ENCODE results near the gene ST6GALNAC6.
"Not testable (repeated sequence)": the region's sequence is repeated elsewhere in the genome, so short reads cannot be mapped to it uniquely, and the experiment has no call there.

Gene ST6GALNAC6

GRCh38 chr9:127873223-127873691 lies 26.1 kb downstream of the ST6GALNAC6 start:
- no peak for DNase-seq (ENCODE audit: low read depth)

- DNase-seq (ENCODE audit: low read depth), result no peak
Measured at GRCh38 chr9:127872369-127873222, 26.8 kb downstream of the ST6GALNAC6 start.

- no peak for DNase-seq (ENCODE audit: low read depth)
Measured at GRCh38 chr9:127871531-127871930, 27.9 kb downstream of the ST6GALNAC6 start.

- DNase-seq (ENCODE audit: low read depth), result no peak
Measured at GRCh38 chr9:127870887-127871286, 28.5 kb downstream of the ST6GALNAC6 start.

- not testable (repeated sequence) for DNase-seq (ENCODE audit: low read depth)
Measured at GRCh38 chr9:127870153-127870491, 29.3 kb downstream of the ST6GALNAC6 start.

GRCh38 chr9:127869310-127870152 lies 29.9 kb downstream of the ST6GALNAC6 start:
- DNase-seq (ENCODE audit: low read depth), result peak; percentile 73

- DNase-seq (ENCODE audit: low read depth), result no peak
Measured at GRCh38 chr9:127868278-127868902, 31.0 kb downstream of the ST6GALNAC6 start.

GRCh38 chr9:127867356-127868277 lies 31.8 kb downstream of the ST6GALNAC6 start:
- DNase-seq (ENCODE audit: low read depth), result no peak

GRCh38 chr9:127866535-127866934 lies 32.9 kb downstream of the ST6GALNAC6 start:
- no peak for DNase-seq (ENCODE audit: low read depth)

- no peak for DNase-seq (ENCODE audit: low read depth)
Measured at GRCh38 chr9:127865645-127866464, 33.5 kb downstream of the ST6GALNAC6 start.

- DNase-seq (ENCODE audit: low read depth), result no peak
Measured at GRCh38 chr9:127863191-127863621, 36.2 kb downstream of the ST6GALNAC6 start.

GRCh38 chr9:127862075-127863011 lies 37.1 kb downstream of the ST6GALNAC6 start:
- DNase-seq (ENCODE audit: low read depth), result no peak

GRCh38 chr9:127860779-127861178 lies 38.6 kb downstream of the ST6GALNAC6 start:
- DNase-seq (ENCODE audit: low read depth), result no peak

- DNase-seq (ENCODE audit: low read depth), result no peak
Measured at GRCh38 chr9:127860260-127860659, 39.1 kb downstream of the ST6GALNAC6 start.

- DNase-seq (ENCODE audit: low read depth), result no peak
Measured at GRCh38 chr9:127858041-127858512, 41.3 kb downstream of the ST6GALNAC6 start.

GRCh38 chr9:127857278-127857677 lies 42.1 kb downstream of the ST6GALNAC6 start:
- DNase-seq (ENCODE audit: low read depth), result no peak

- DNase-seq (ENCODE audit: low read depth), result no peak
Measured at GRCh38 chr9:127856729-127857116, 42.7 kb downstream of the ST6GALNAC6 start.

GRCh38 chr9:127856094-127856728 lies 43.2 kb downstream of the ST6GALNAC6 start:
- no peak for DNase-seq (ENCODE audit: low read depth)

- DNase-seq (ENCODE audit: low read depth), result no peak
Measured at GRCh38 chr9:127855522-127855921, 43.9 kb downstream of the ST6GALNAC6 start.
